Epithelial cell of proximal tubule (primary cell): ENCODE data around the gene STX2. TPM values are rescaled to one million over a fixed set of nuclear protein-coding genes. Genes with fewer than 3 reads are reported as not detected.
A peak's percentile ranks its signal among the peaks of the same experiment; 100 is the strongest.
"Not testable (repeated sequence)": the region's sequence is repeated elsewhere in the genome, so short reads cannot be mapped to it uniquely, and the experiment has no call there.

Experiments used
- DNase-seq: peaks from one replicate; pipeline ENCODE4 v3.0.0-alpha.2; 2011; ENCODE audit warnings: low read depth
- H3K4me3 ChIP-seq: 2 replicates; pipeline ENCODE4 v1.5.1; 2011; ENCODE audit warnings: low read depth, mild to moderate bottlenecking, low read length
- CTCF ChIP-seq: conservative IDR thresholded peaks from 2 replicates; pipeline ENCODE4 v1.5.1; 2012; ENCODE audit warnings: low read depth, mild to moderate bottlenecking, low read length
- total RNA-seq: library from RNA; depleted of rRNA; stranded (reverse); fragments of >200 nt; gene quantifications from 2 replicates; pipeline ENCODE4 v1.2.3, GENCODE V29; 2015

Gene STX2
- total RNA-seq, 1 donor from 2014 or later = 30.8 TPM

DNA sequence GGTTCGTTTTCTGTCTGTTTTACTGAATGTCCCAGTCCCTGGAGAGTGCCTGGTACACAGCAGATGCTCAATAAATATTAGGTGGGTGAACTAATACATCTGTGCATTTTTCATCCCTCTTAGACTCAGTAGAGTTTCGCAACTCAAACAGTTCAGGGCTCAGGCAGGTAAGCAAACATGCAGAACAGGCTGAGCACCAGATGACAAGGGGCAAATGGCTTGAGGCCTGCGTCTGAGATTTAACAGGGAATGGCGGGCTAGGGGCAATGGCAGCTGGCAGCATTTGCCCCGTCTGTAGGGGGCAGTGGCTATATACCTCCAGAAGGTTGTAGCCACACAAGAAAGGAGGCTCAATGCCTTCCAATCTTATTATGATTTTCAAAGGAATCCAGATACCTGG, 24.2 kb upstream of the STX2 start:
- TF ChIP-seq CTCF = peak; percentile 6
- H3K4me3 ChIP-seq = no peak overlapping the region
- no peak for DNase-seq

DNA sequence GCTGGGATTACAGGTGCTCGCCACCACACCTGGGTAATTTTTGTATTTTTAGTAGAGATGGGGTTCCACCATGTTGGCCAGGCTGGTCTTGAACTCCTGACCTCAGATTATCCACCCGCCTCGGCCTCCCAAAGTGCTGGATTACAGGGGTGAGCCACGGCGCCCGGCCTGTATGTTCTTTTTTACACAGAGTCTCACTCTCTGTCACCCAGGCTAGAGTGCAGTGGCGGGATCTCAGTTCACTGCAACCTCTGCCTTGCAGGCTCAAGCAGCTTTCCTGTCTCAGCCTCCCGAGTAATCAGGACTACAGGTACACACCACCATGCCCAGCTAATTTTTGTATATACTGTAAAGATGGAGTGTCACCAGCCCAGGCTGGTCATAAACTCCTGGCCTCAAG, 23.7 kb upstream of the STX2 start:
- H3K4me3 ChIP-seq, DNase-seq: not testable (repeated sequence)

DNA sequence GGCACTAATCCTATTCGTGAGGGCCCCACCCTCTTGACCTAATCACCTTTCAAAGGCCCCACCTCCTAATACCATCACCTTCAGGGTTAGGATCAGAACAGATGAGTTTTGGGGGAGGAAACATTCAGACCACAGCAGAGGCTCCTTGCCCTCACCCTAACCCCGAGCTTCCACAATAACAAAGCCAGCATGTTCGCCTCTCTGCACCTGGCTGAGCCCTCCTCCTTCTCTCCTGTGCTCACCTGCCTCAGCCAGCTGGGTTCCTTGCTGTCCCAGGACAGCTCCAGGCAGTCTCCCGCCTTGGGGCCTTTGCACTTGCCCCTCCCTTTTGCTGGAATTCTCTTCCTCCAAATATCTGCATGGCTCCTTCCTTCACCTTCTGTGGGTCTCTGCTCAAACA, 23.1 kb upstream of the STX2 start:
- H3K4me3 ChIP-seq = no peak overlapping the region
- DNase-seq = no peak
- no peak for TF ChIP-seq CTCF

DNA sequence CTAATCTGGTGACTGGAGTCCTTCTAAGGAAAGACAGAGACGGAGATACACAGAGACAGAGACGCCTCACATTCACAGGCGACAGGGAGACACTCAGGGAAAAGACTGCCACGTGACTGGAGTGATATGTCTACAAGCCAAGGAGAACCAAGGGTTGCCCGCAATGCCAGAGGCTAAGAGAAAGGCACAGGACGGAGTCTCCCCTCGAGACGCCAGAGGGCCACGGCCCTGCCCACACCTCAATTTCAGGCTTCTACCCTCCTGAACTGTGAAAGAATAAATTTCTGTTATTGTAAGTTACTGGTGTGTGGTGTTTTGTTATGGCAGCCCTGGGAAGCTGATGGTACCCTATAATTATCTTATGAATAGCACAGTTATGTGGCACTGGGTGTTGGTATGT, 21.3 kb upstream of the STX2 start:
- no peak for TF ChIP-seq CTCF
- H3K4me3 ChIP-seq = no peak overlapping the region

GRCh38 chr12:130859161-130859560, 20.1 kb upstream of the STX2 start:
- DNase-seq = no peak
- H3K4me3 ChIP-seq = no peak overlapping the region
- TF ChIP-seq CTCF = no peak

More for the DNA sequence above, 21.3 kb upstream of the STX2 start:
- DNase-seq = no peak

DNA sequence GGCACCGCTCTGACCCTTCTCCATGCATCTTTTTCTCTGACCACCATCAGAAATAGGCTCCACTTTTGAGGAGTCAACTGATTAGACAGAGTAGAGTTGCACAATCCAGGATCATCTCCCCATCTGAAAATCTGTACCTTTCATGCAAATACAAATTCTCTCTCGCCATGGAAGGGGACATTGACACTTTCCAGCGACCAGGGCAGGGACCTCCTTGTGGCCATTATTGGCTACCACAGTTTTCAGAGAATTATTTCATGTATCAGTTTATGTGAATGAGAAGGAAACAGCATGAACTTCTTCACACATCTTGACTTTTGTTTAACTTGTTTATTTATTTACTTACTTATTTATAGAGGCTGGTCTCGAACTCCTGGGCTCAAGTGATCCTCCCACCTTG, 19.0 kb upstream of the STX2 start:
- TF ChIP-seq CTCF = no peak
- no peak overlapping the region for H3K4me3 ChIP-seq

DNA sequence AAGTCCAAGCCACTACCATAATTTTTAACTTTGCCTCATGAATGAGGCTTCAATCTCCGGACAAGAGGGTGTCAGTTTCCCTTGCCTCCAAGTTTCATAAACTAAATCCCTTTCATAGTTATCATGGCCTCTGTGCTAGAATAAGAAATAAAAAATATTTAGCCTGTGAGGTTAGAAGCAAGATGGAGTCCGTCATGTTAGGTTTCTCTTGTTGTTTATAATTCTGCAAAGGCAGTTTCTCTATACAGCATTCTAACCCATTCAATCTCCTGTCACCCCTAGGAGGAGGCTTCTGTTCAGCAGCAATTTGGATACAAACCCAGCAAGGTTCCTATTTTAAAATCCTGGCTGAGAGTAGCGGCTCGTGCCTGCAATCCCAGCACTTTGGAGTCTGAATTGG, 17.0 kb upstream of the STX2 start:
- DNase-seq = no peak
- H3K4me3 ChIP-seq = no peak overlapping the region
- no peak for TF ChIP-seq CTCF

More for the DNA sequence above, 19.0 kb upstream of the STX2 start:
- DNase-seq = no peak
